ENCODE data around the gene TFIP11. TPM values are rescaled to one million over a fixed set of nuclear protein-coding genes. Genes with fewer than 3 reads are reported as not detected.

TFIP11 gene
- polyA plus RNA-seq, 2 of the 4 experiments (the other 2 are of a cell fraction): 21.1 to 28.8 TPM

- H3K27ac ChIP-seq: no peak overlapping the region; a peak in 1 of 6 replicates
- peak overlapping the region; percentile 84; the same call in 2 of the 3 replicates for H3K4me3 ChIP-seq
- DNase-seq (ENCODE audit: low read depth in 1 of 2, low spot score in 1 of 2): no peak
- ChIA-PET CTCF (interaction anchor here (1.0 to 1.6 kb wide), 2 partner anchors 24 to 137 kb away, joined by 3 to 4 read pairs; no protein-coding TSS in a partner anchor), POLR2A (interaction anchor here (1.0 to 2.2 kb wide), 2 partner anchors 9 to 27 kb away, joined by 4 to 8 read pairs; partner anchors contain the start of gene TFIP11)
- TF ChIP-seq MAZ (IDR thresholded peaks at IDR 0.05; ENCODE audit: borderline replicate concordance, low read depth, low read length) (no peak), MAX (IDR thresholded peaks at IDR 0.05) (no peak), ESRRA (IDR thresholded peaks at IDR 0.05; ENCODE audit: borderline replicate concordance, low read length) (no peak), RNF2 (IDR thresholded peaks at IDR 0.05; ENCODE audit: borderline replicate concordance, low read depth) (no peak), FOXS1 (CRISPR knock-in tag; IDR thresholded peaks at IDR 0.05) (no peak), SREBF2 (IDR thresholded peaks at IDR 0.05) (no peak), CHD4 (IDR thresholded peaks at IDR 0.05; ENCODE audit: borderline replicate concordance) (no peak), HEYL (CRISPR knock-in tag; IDR thresholded peaks at IDR 0.05) (no peak), ZFP36 (IDR thresholded peaks at IDR 0.05; ENCODE audit: borderline replicate concordance, partially characterized antibody) (no peak), NPAS2 (CRISPR knock-in tag; IDR thresholded peaks at IDR 0.05; ENCODE audit: borderline replicate concordance) (no peak), CBX8 (IDR thresholded peaks at IDR 0.05) (no peak), BCL3 (IDR thresholded peaks at IDR 0.05) (no peak), ZC3H11A (IDR thresholded peaks at IDR 0.05) (no peak), NR3C1 (IDR thresholded peaks at IDR 0.05) (no peak), CBX2 (IDR thresholded peaks at IDR 0.05; ENCODE audit: borderline replicate concordance, low read depth) (no peak)
- TF ChIP-seq, protein P1, sequence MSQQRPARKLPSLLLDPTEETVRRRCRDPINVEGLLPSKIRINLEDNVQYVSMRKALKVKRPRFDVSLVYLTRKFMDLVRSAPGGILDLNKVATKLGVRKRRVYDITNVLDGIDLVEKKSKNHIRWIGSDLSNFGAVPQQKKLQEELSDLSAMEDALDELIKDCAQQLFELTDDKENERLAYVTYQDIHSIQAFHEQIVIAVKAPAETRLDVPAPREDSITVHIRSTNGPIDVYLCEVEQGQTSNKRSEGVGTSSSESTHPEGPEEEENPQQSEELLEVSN (IDR thresholded peaks at IDR 0.05; ENCODE audit: borderline replicate concordance, low read depth): no peak
- no peaks in the 10 kb centered on the region for H3K9me3 ChIP-seq
- peaks cover 17% of the 10 kb centered on the region; the same call in 2 of the 3 replicates for H3K4me1 ChIP-seq
- H3K4me2 ChIP-seq: peak overlapping the region; percentile 94
- no peak for FAIRE-seq
- 47% methylated on average over 7 of the region's 7 CpGs for WGBS (ENCODE audit: missing lambda C conversion rate)
- ATAC-seq: no peak
Observed at GRCh38 chr22:26485013-26485412, 27.3 kb downstream of the TFIP11 start.

GRCh38 chr22:26484360-26484706 is 27.9 kb downstream of the TFIP11 start:
- DNase-seq (ENCODE audit: low read depth in 1 of 2, low spot score in 1 of 2) (no peak), FAIRE-seq (no peak), ATAC-seq (no peak)
- H3K4me1 ChIP-seq: peaks cover 17% of the 10 kb centered on the region; the same call in 2 of the 3 replicates
- no peaks in the 10 kb centered on the region for H3K9me3 ChIP-seq
- ChIA-PET POLR2A (interaction anchor here (1.0 to 2.2 kb wide), 4 partner anchors 10 to 28 kb away, joined by 3 to 8 read pairs (median 4); partner anchors contain the start of gene TFIP11), CTCF (interaction anchor here (1.0 to 4.0 kb wide), 3 partner anchors 8 to 136 kb away, joined by 3 to 17 read pairs (median 3); no protein-coding TSS in a partner anchor)
- 2% methylated on average over 6 of the region's 6 CpGs for WGBS (ENCODE audit: missing lambda C conversion rate)
- peak overlapping the region; percentile 86 to 100 for H3K27ac ChIP-seq
- peak overlapping the region; percentile 94 for H3K4me2 ChIP-seq
- H3K4me3 ChIP-seq: peak overlapping the region; percentile 84
- TF ChIP-seq USF2 (IDR thresholded peaks at IDR 0.05) (peak; percentile 84), NPAS2 (CRISPR knock-in tag; IDR thresholded peaks at IDR 0.05; ENCODE audit: borderline replicate concordance) (no peak)

DNA sequence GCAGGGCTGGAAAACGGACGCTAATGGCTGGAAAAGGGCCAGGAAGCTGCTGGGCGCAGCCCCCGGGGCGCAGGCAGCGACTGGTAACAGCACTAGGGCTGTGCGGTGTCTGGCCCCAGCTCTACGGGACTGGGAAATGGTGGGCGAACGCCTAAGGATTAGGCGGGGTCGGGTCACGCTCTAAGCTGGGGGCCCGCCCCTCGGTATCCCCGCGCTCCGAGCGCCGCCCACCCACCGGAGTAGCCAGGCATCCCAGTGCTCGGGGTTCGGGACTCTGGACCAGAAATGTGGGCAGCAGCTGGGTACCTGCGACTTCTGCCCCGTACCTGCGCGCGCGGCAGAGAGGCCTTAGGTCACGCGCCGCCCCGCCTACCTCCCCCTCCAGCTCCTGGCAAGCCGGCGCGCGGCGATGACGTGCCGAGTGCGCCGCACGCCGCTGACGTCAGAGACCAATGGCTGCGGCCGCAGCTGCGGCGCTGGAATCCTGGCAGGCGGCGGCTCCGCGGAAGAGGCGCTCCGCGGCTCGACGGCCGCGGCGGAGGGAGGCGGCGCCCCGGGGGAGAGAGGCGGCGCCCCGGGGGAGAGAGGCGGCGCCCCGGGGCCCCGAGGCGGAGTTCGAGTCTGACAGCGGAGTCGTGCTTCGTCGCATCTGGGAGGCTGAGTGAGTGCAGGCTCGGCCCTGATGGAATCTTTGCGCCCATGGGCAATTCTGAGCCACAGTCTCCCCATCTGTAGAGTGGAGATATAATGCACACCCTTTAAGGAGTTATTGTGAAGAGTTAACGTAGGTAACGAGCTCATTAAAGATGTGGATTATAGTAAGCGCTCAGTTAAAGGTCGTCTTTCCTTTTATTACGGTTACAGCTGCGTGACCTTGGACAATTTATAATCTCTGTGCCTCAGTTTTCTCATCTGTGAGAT is 28.6 kb downstream of the TFIP11 start, which contains the start of the genes HPS4 and SRRD:
HPS4 (minus strand) TSS at position 345 of the 921 bp plus-strand sequence. CDS start 2,021 bp downstream, outside the sequence.
SRRD (plus strand) TSS at position 439 of the 921 bp plus-strand sequence; CDS start at position 453, 14 bp downstream.
- POLR2A ChIA-PET: interaction anchor here (0.6 to 2.2 kb wide), 10 partner anchors 9 to 189 kb away, joined by 3 to 8 read pairs (median 4); partner anchors contain the start of gene TFIP11
- peaks cover 17% of the 10 kb centered on the region; the same call in 2 of the 3 replicates for H3K4me1 ChIP-seq
- no peaks in the 10 kb centered on the region for H3K9me3 ChIP-seq
- H3K4me3 ChIP-seq: peak within 1 kb of the TSS; percentile 84
- peak within 1 kb of the TSS; percentile 86 to 100 for H3K27ac ChIP-seq
- under 1% methylated on average over 24 of the region's 85 CpGs for WGBS (ENCODE audit: missing lambda C conversion rate)
- DNase-seq (ENCODE audit: low read depth in 1 of 2, low spot score in 1 of 2): peak; percentile 62 to 86
- FAIRE-seq: no peak
- CTCF ChIA-PET: interaction anchor here (0.6 to 4.0 kb wide), 4 partner anchors 8 to 136 kb away, joined by 3 to 17 read pairs (median 3); no protein-coding TSS in a partner anchor
- H3K4me2 ChIP-seq: peak within 1 kb of the TSS; percentile 94
- ATAC-seq: peak; percentile 89 to 92
- TF ChIP-seq EHMT2 (IDR thresholded peaks at IDR 0.05; ENCODE audit: low read depth): no peak
- TF ChIP-seq FOXS1 (CRISPR knock-in tag; IDR thresholded peaks at IDR 0.05): no peak
- no peak for TF ChIP-seq MAFK (IDR thresholded peaks at IDR 0.05; ENCODE audit: partially characterized antibody)
- peak; percentile 55; the same call in 1 of the 2 replicates for TF ChIP-seq PHF8 (IDR thresholded peaks at IDR 0.05; ENCODE audit: borderline replicate concordance, low read depth)
- no peak for TF ChIP-seq HOXB5 (CRISPR knock-in tag; IDR thresholded peaks at IDR 0.05)
- no peak for TF ChIP-seq ZNF302 (CRISPR knock-in tag; IDR thresholded peaks at IDR 0.05)
- no peak for TF ChIP-seq MYC (IDR thresholded peaks at IDR 0.05; ENCODE audit: borderline replicate concordance, low read length)
- peak; percentile 37 to 81; a peak in 3 of 5 replicates for TF ChIP-seq JUN (IDR thresholded peaks at IDR 0.05)
- TF ChIP-seq CHD4 (IDR thresholded peaks at IDR 0.05; ENCODE audit: borderline replicate concordance): no peak
- TF ChIP-seq TP53 (CRISPR knock-in tag; IDR thresholded peaks at IDR 0.05): no peak
- no peak for TF ChIP-seq RFX5 (IDR thresholded peaks at IDR 0.05)
- TF ChIP-seq ZFP36 (IDR thresholded peaks at IDR 0.05; ENCODE audit: borderline replicate concordance, partially characterized antibody): peak; percentile 2
- peak; percentile 61 for TF ChIP-seq MAX (IDR thresholded peaks at IDR 0.05)
- no peak for TF ChIP-seq CBX8 (IDR thresholded peaks at IDR 0.05)
- no peak for TF ChIP-seq NFE2L2 (conservative IDR thresholded peaks at IDR 0.05; ENCODE audit: low read length)
- no peak for TF ChIP-seq FOSB (CRISPR knock-in tag; IDR thresholded peaks at IDR 0.05)

Data from A549 (cell line).